ENCODE results near the gene TBC1D14. TPM values are rescaled to one million over a fixed set of nuclear protein-coding genes. Genes with fewer than 3 reads are reported as not detected.
"Not testable (repeated sequence)": the region's sequence is repeated elsewhere in the genome, so short reads cannot be mapped to it uniquely, and the experiment has no call there.

Gene TBC1D14
- total and polyA plus RNA-seq, 4 donors, result 15.1 to 60.1 (median 46.4) TPM

GRCh38 chr4:7076696-7077082, 167.1 kb downstream of the TBC1D14 start:
- Histone ChIP-seq H3K4me3 (no peak overlapping the region), H3K27me3 (ENCODE audit: control insufficient read depth in 3 of 3, insufficient read depth in 3 of 3, low read length in 2 of 3) (no peaks in the 10 kb centered on the region), H3K27ac (ENCODE audit: low read depth in 1 of 2, low read length in 1 of 2) (no peak overlapping the region), H3K9me3 (ENCODE audit: control insufficient read depth in 4 of 4, insufficient read depth in 3 of 4, low read length in 3 of 4) (no peaks in the 10 kb centered on the region), H3K36me3 (ENCODE audit: control insufficient read depth in 4 of 4, insufficient read depth in 4 of 4, low read length in 4 of 4) (no peaks in the 10 kb centered on the region), H3K9ac (ENCODE audit: insufficient read depth in 1 of 2, low read length in 2 of 2) (no peak overlapping the region), H3K4me1 (ENCODE audit: control insufficient read depth in 5 of 5, insufficient read depth in 5 of 5, low read length in 5 of 5) (no peaks in the 10 kb centered on the region)
- ATAC-seq (ENCODE audit: insufficient read depth, low FRiP score) (no peak), DNase-seq (no peak)
- TF ChIP-seq, protein P1, sequence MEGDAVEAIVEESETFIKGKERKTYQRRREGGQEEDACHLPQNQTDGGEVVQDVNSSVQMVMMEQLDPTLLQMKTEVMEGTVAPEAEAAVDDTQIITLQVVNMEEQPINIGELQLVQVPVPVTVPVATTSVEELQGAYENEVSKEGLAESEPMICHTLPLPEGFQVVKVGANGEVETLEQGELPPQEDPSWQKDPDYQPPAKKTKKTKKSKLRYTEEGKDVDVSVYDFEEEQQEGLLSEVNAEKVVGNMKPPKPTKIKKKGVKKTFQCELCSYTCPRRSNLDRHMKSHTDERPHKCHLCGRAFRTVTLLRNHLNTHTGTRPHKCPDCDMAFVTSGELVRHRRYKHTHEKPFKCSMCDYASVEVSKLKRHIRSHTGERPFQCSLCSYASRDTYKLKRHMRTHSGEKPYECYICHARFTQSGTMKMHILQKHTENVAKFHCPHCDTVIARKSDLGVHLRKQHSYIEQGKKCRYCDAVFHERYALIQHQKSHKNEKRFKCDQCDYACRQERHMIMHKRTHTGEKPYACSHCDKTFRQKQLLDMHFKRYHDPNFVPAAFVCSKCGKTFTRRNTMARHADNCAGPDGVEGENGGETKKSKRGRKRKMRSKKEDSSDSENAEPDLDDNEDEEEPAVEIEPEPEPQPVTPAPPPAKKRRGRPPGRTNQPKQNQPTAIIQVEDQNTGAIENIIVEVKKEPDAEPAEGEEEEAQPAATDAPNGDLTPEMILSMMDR (IDR thresholded peaks at IDR 0.05; ENCODE audit: control extremely low read depth, extremely low read depth), result no peak
- 57 to 65% methylated on average over 6 of the region's 6 CpGs for WGBS, 2 donors

DNA sequence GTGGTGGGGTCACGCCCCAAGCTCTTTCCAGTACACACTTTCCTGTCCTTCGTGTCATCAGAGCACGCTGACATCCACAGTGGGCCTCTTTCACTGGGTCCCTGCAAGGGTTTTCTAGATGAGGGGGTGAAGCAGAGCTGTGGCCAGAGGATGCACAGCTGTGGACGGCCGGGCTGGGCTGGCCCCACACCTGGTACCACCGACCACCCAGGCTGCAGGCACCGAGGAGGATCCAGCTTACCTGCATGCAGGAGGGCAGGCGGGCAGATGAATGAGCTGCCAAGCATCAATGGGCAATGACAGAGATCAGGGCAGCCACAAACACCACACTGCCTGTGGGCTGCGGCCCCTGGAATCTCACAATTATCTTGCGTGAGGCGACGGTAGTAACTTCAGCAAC, 167.7 kb downstream of the TBC1D14 start:
- Histone ChIP-seq H3K4me1 (ENCODE audit: control insufficient read depth in 5 of 5, insufficient read depth in 5 of 5, low read length in 5 of 5) (no peaks in the 10 kb centered on the region), H3K36me3 (ENCODE audit: control insufficient read depth in 4 of 4, insufficient read depth in 4 of 4, low read length in 4 of 4) (no peaks in the 10 kb centered on the region), H3K9me3 (ENCODE audit: control insufficient read depth in 4 of 4, insufficient read depth in 3 of 4, low read length in 3 of 4) (no peaks in the 10 kb centered on the region), H3K9ac (ENCODE audit: insufficient read depth in 1 of 2, low read length in 2 of 2) (no peak overlapping the region), H3K4me3 (no peak overlapping the region), H3K27ac (ENCODE audit: low read depth in 1 of 2, low read length in 1 of 2) (no peak overlapping the region), H3K27me3 (ENCODE audit: control insufficient read depth in 3 of 3, insufficient read depth in 3 of 3, low read length in 2 of 3) (no peaks in the 10 kb centered on the region)
- DNase-seq (no peak), ATAC-seq (ENCODE audit: insufficient read depth, low FRiP score) (no peak)
- TF ChIP-seq, protein P1 (IDR thresholded peaks at IDR 0.05; ENCODE audit: control extremely low read depth, extremely low read depth), result no peak
- 83 to 86% methylated on average over 12 of the region's 12 CpGs for WGBS, 2 donors

DNA sequence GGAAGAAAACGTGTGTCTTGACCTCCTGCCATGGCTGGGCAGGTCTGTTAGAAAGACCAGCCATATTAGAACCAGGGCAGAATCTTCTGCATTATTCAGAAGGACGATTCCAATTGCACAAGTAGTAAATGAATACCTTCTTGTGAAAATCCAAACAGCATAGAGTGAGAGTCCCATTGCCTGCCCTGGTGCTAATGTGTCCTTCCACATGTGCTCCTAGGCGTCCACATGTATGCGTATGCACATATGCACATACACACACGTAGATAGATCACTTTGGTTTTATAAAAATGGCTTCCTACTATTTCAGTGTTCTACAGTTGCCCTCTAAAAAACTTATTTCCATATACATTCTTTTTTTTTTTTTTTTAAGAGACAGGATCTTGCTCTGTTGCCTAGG, 168.4 kb downstream of the TBC1D14 start:
- TF ChIP-seq, protein P1 (IDR thresholded peaks at IDR 0.05; ENCODE audit: control extremely low read depth, extremely low read depth), result no peak
- no peaks in the 10 kb centered on the region for H3K4me1 ChIP-seq (ENCODE audit: control insufficient read depth in 5 of 5, insufficient read depth in 5 of 5, low read length in 5 of 5)
- no peaks in the 10 kb centered on the region for H3K9me3 ChIP-seq (ENCODE audit: control insufficient read depth in 4 of 4, insufficient read depth in 3 of 4, low read length in 3 of 4)
- no peak overlapping the region for H3K27ac ChIP-seq (ENCODE audit: low read depth in 1 of 2, low read length in 1 of 2)
- peaks cover 0 to 2% (median 0%) of the 10 kb centered on the region in 3 donors for H3K27me3 ChIP-seq (ENCODE audit: control insufficient read depth in 3 of 3, insufficient read depth in 3 of 3, low read length in 2 of 3)
- no peak overlapping the region for H3K4me3 ChIP-seq
- no peak overlapping the region for H3K9ac ChIP-seq (ENCODE audit: insufficient read depth in 1 of 2, low read length in 2 of 2)
- ATAC-seq (ENCODE audit: insufficient read depth, low FRiP score), result no peak
- H3K36me3 ChIP-seq (ENCODE audit: control insufficient read depth in 4 of 4, insufficient read depth in 4 of 4, low read length in 4 of 4), result no peaks in the 10 kb centered on the region
- no peak for DNase-seq
- 83 to 86% methylated on average over 5 of the region's 5 CpGs for whole genome bisulfite sequencing, 2 donors

GRCh38 chr4:7079483-7079882, 169.9 kb downstream of the TBC1D14 start:
- not testable (repeated sequence) for H3K27me3 ChIP-seq (ENCODE audit: control insufficient read depth in 3 of 3, insufficient read depth in 3 of 3, low read length in 2 of 3); ATAC-seq (ENCODE audit: insufficient read depth, low FRiP score); H3K9me3 ChIP-seq (ENCODE audit: control insufficient read depth in 4 of 4, insufficient read depth in 3 of 4, low read length in 3 of 4); H3K9ac ChIP-seq (ENCODE audit: insufficient read depth in 1 of 2, low read length in 2 of 2); H3K36me3 ChIP-seq (ENCODE audit: control insufficient read depth in 4 of 4, insufficient read depth in 4 of 4, low read length in 4 of 4); H3K27ac ChIP-seq (ENCODE audit: low read depth in 1 of 2, low read length in 1 of 2); H3K4me3 ChIP-seq; DNase-seq; H3K4me1 ChIP-seq (ENCODE audit: control insufficient read depth in 5 of 5, insufficient read depth in 5 of 5, low read length in 5 of 5)

- not testable (repeated sequence) for H3K27me3 ChIP-seq (ENCODE audit: control insufficient read depth in 3 of 3, insufficient read depth in 3 of 3, low read length in 2 of 3); H3K4me1 ChIP-seq (ENCODE audit: control insufficient read depth in 5 of 5, insufficient read depth in 5 of 5, low read length in 5 of 5); H3K36me3 ChIP-seq (ENCODE audit: control insufficient read depth in 4 of 4, insufficient read depth in 4 of 4, low read length in 4 of 4); H3K4me3 ChIP-seq; H3K27ac ChIP-seq (ENCODE audit: low read depth in 1 of 2, low read length in 1 of 2); H3K9ac ChIP-seq (ENCODE audit: insufficient read depth in 1 of 2, low read length in 2 of 2); DNase-seq; H3K9me3 ChIP-seq (ENCODE audit: control insufficient read depth in 4 of 4, insufficient read depth in 3 of 4, low read length in 3 of 4); ATAC-seq (ENCODE audit: insufficient read depth, low FRiP score)
- WGBS, 2 donors, result 80 to 81% methylated on average over 2 of the region's 2 CpGs
Measured at GRCh38 chr4:7079909-7080308, 170.3 kb downstream of the TBC1D14 start.

Data from lung (tissue), 12 donors.